Trophoblast cell (in vitro differentiated cells and primary cell): Measurements from ENCODE around the gene OTOG.

Experiments
- DNase-seq, 2 donors: peaks; one replicate each; pipeline ENCODE4 v3.0.0-alpha.2; 2016
- H2AFZ ChIP-seq: 2 replicates; pipeline ENCODE4 v1.6.1; 2013; ENCODE audit warnings: low read length, moderate library complexity, mild to moderate bottlenecking; ENCODE audit not compliant: insufficient read depth, poor library complexity
- H2AK5ac ChIP-seq: 2 replicates; pipeline ENCODE4 v1.6.1; 2013; ENCODE audit warnings: mild to moderate bottlenecking, low read length
- H2BK120ac ChIP-seq: 2 replicates; pipeline ENCODE4 v1.6.1; 2013; ENCODE audit warnings: low read length, mild to moderate bottlenecking, moderate library complexity; ENCODE audit not compliant: insufficient read depth, poor library complexity
- H2BK12ac ChIP-seq: 2 replicates; pipeline ENCODE4 v1.6.1; 2013; ENCODE audit warnings: mild to moderate bottlenecking, low read length, moderate library complexity
- H2BK5ac ChIP-seq: 2 replicates; pipeline ENCODE4 v1.6.1; 2013; ENCODE audit warnings: low read length, low read depth, moderate library complexity, mild to moderate bottlenecking; ENCODE audit not compliant: poor library complexity
- H3K14ac ChIP-seq: 2 replicates; pipeline ENCODE4 v1.6.1; 2013; ENCODE audit warnings: mild to moderate bottlenecking, low read length
- H3K18ac ChIP-seq: 2 replicates; pipeline ENCODE4 v1.6.1; 2013; ENCODE audit warnings: mild to moderate bottlenecking, low read length
- H3K23ac ChIP-seq: 2 replicates; pipeline ENCODE4 v1.6.1; 2013; ENCODE audit warnings: low read length
- H3K27ac ChIP-seq: 2 replicates; pipeline ENCODE4 v1.5.1; 2013; ENCODE audit warnings: low read depth, mild to moderate bottlenecking, inconsistent platforms, low read length, moderate library complexity
- H3K27me3 ChIP-seq: 2 replicates; pipeline ENCODE4 v1.6.1; 2013; ENCODE audit warnings: inconsistent platforms, mild to moderate bottlenecking, low read length, moderate library complexity; ENCODE audit not compliant: insufficient read depth
- H3K36me3 ChIP-seq, 2 experiments: 1 replicate in 1 of 2; 2 replicates in 1 of 2; pipeline ENCODE4 v1.6.1; 2013; ENCODE audit warnings: low read length in 2 of 2, mild to moderate bottlenecking in 2 of 2, moderate library complexity in 1 of 2; ENCODE audit not compliant: insufficient read depth in 2 of 2, control insufficient read depth in 1 of 2
- H3K4ac ChIP-seq: 2 replicates; pipeline ENCODE4 v1.6.1; 2013; ENCODE audit warnings: low read depth, mild to moderate bottlenecking, low read length, moderate library complexity
- H3K4me1 ChIP-seq, 2 experiments: 1 replicate in 1 of 2; 2 replicates in 1 of 2; pipeline ENCODE4 v1.6.1; 2013; ENCODE audit warnings: low read length in 2 of 2, mild to moderate bottlenecking in 2 of 2, moderate library complexity in 1 of 2; ENCODE audit not compliant: insufficient read depth in 2 of 2, control insufficient read depth in 1 of 2
- H3K4me2 ChIP-seq: 2 replicates; pipeline ENCODE4 v1.6.1; 2013; ENCODE audit warnings: inconsistent platforms, mild to moderate bottlenecking, low read length, moderate library complexity
- H3K4me3 ChIP-seq: 2 replicates; pipeline ENCODE4 v1.5.1; 2013; ENCODE audit warnings: mild to moderate bottlenecking, low read depth, low read length, inconsistent platforms
- H3K79me1 ChIP-seq: one replicate; pipeline ENCODE4 v1.6.1; 2013; ENCODE audit warnings: low read length
- H3K79me2 ChIP-seq: 2 replicates; pipeline ENCODE4 v1.6.1; 2013; ENCODE audit warnings: low read length, mild to moderate bottlenecking; ENCODE audit not compliant: control insufficient read depth, insufficient read depth, poor library complexity
- H3K9ac ChIP-seq: 2 replicates; pipeline ENCODE4 v1.6.1; 2013; ENCODE audit warnings: mild to moderate bottlenecking, low read length
- H3K9me3 ChIP-seq: 2 replicates; pipeline ENCODE4 v1.6.1; 2013; ENCODE audit warnings: low read depth, mild to moderate bottlenecking, control low read depth, inconsistent platforms, low read length; ENCODE audit not compliant: insufficient read depth
- H4K12ac ChIP-seq: 2 replicates; pipeline ENCODE4 v1.6.1; 2013; ENCODE audit warnings: low read depth, mild to moderate bottlenecking, low read length, moderate library complexity
- H4K8ac ChIP-seq: 2 replicates; pipeline ENCODE4 v1.6.1; 2013; ENCODE audit warnings: low read depth, mild to moderate bottlenecking, low read length, moderate library complexity
- H4K91ac ChIP-seq: one replicate; pipeline ENCODE4 v1.6.1; 2013; ENCODE audit warnings: low read depth, mild to moderate bottlenecking, low read length, moderate library complexity
- WGBS: extraction: QIAGEN DNeasy Blood & Tissue Kit; methylation state at CpG from one replicate; pipeline ENCODE4 v1.1.7; 2013; ENCODE audit warnings: missing lambda C conversion rate; ENCODE audit not compliant: insufficient read length, insufficient coverage; ENCODE audit errors: extremely low coverage; 5-methylcytosine and 5-hydroxymethylcytosine counted together

OTOG gene

DNA sequence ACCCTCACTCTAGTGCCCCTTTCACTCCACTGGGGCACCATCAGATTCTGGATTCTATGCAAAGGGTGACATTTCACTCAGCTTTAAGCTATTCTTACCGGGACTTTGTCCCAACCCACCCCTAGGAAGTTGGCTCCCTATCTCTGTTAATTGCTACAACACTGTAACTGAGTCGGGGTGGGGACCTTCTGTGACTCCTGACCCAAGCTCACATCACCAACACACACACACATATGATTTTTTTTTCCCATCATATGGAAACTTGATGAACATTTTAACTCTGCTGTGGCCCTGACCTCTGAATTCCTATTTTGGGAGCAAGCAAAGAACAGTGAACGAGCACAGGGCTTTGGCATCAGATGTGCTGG lies 19.4 kb upstream of the OTOG start:
- Histone ChIP-seq H4K8ac (no peak overlapping the region), H3K4me3 (no peak overlapping the region), H4K12ac (no peak overlapping the region), H3K23ac (no peak overlapping the region), H3K27ac (no peak overlapping the region), H3K79me2 (no peaks in the 10 kb centered on the region), H2BK120ac (no peak overlapping the region), H3K36me3 (no peaks in the 10 kb centered on the region), H4K91ac (no peak overlapping the region), H2AFZ (no peak overlapping the region), H2BK5ac (no peak overlapping the region), H3K9ac (no peak overlapping the region), H3K14ac (no peak overlapping the region), H3K4me2 (no peak overlapping the region), H3K18ac (no peak overlapping the region), H3K27me3 (no peaks in the 10 kb centered on the region), H3K79me1 (no peaks in the 10 kb centered on the region), H3K4ac (no peak overlapping the region), H2AK5ac (no peak overlapping the region), H2BK12ac (no peak overlapping the region), H3K9me3 (peaks cover 2% of the 10 kb centered on the region), H3K4me1 (no peaks in the 10 kb centered on the region)
- no peak for DNase-seq
- WGBS = no CpG with 5 or more reads among the region's 3 CpGs

DNA sequence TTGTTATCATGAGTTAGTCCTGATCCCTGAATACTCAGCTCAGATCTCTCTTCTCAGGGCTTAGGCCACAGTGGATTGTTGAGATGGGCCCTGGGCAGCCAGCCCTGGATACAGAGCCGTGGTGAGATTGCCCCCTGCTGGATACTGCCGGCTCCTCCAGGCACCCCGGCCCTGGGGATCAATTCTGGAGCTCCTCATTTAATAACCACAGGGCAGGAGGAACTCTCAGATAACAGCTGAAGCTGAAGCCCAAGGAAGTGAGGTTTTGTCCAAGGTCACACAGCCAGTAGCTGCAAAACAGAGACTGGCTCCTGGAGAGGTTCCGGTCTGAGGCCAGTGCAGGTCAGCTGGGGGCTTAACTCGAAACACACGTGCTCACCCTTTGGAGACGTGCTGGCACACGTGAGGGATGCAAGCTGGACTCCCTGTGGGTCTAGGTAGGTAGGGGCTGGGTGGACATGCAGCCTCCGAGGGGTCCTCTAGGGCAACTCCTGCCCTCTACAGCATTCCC lies 18.8 kb upstream of the OTOG start:
- no CpG with 5 or more reads among the region's 9 CpGs for WGBS
- Histone ChIP-seq H2AFZ (no peak overlapping the region), H3K9me3 (peaks cover 2% of the 10 kb centered on the region), H3K4me1 (no peaks in the 10 kb centered on the region), H2BK5ac (no peak overlapping the region), H3K27me3 (no peaks in the 10 kb centered on the region), H3K27ac (no peak overlapping the region), H3K79me2 (no peaks in the 10 kb centered on the region), H3K18ac (no peak overlapping the region), H4K91ac (no peak overlapping the region), H2BK12ac (no peak overlapping the region), H3K4me2 (no peak overlapping the region), H3K36me3 (no peaks in the 10 kb centered on the region), H3K23ac (no peak overlapping the region), H4K12ac (no peak overlapping the region), H4K8ac (no peak overlapping the region), H2AK5ac (no peak overlapping the region), H3K9ac (peak overlapping the region; percentile 37), H3K14ac (no peak overlapping the region), H3K79me1 (no peaks in the 10 kb centered on the region), H3K4me3 (no peak overlapping the region), H2BK120ac (no peak overlapping the region), H3K4ac (no peak overlapping the region)
- peak; percentile 24 to 62 for DNase-seq

DNA sequence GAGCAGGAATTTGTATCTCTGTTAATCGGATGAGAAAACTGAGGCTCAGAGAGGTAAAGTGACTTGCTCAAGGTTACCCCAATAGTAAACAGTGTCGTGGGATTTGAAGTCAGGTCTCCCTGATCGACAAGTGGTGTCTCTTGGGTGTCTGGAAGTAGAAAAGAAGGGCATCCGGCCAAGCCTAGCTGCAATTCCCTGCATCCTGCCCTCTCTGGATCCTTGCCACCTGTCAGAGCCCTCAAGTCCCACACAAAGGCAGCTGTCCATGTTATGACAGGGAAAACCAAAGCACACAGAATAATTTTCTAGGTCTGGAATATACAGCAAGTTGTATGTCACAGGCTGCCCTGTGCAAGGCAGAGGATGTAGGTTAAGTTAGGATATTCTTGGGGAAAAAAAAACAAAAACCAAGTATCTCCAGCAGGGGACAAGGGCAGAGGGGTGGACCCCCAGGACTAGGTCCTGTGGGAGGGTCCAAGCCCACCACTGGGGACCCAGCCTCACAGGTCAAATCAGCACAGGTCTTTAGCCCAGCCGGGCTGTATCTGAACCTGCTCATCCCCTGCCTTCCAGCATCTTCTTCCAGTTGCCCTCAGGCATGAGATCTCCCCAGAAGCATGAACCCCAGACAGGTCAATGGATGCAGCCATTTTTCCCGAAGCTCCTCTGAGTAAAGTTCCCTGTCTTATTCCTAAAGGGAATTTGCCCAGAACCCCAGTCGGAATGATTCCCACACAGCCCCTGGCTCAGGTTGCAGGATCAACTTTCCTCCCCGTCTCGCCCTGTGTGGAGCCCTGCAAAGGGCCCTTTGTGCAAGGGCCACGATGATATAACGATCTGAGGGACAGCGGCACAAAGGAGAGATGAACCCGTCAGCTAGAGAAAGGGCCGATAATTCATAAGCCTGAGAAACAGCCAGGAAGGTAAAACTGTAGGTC lies 17.9 kb upstream of the OTOG start:
- H2AK5ac ChIP-seq = no peak overlapping the region

DNA sequence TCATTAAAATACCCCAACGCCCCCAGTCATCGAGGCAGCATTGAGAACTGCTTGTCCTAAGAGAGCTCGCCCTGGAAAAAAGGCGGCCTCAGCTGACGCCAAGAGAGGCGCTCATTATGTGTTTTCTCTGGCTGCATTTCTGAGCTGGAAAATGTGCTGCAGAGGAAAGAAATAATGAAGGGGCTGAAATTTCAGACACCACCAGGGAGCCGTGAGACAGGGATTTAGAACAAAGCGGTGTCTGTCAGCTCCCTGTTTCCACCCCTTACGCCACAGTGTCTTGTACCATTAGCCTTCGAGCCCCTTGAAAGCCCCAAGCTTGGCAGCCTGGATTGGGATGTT lies 17.2 kb upstream of the OTOG start:
- no peak overlapping the region for H4K91ac ChIP-seq
- H3K79me1 ChIP-seq = no peaks in the 10 kb centered on the region
- H2AFZ ChIP-seq = no peak overlapping the region
- DNase-seq = no peak
- no peak overlapping the region for H3K27ac ChIP-seq
- H3K4me1 ChIP-seq = no peaks in the 10 kb centered on the region
- no CpG with 5 or more reads among the region's 10 CpGs for WGBS
- H3K4me2 ChIP-seq = no peak overlapping the region
- H3K23ac ChIP-seq = no peak overlapping the region
- no peak overlapping the region for H3K18ac ChIP-seq
- no peak overlapping the region for H3K9ac ChIP-seq
- no peak overlapping the region for H3K4ac ChIP-seq
- H3K79me2 ChIP-seq = no peaks in the 10 kb centered on the region
- no peak overlapping the region for H4K8ac ChIP-seq
- H2BK12ac ChIP-seq = no peak overlapping the region
- no peaks in the 10 kb centered on the region for H3K27me3 ChIP-seq
- no peak overlapping the region for H2AK5ac ChIP-seq
- no peaks in the 10 kb centered on the region for H3K36me3 ChIP-seq
- H2BK5ac ChIP-seq = no peak overlapping the region
- H3K9me3 ChIP-seq = peaks cover 2% of the 10 kb centered on the region
- H2BK120ac ChIP-seq = no peak overlapping the region
- H3K14ac ChIP-seq = no peak overlapping the region
- H4K12ac ChIP-seq = no peak overlapping the region
- H3K4me3 ChIP-seq = no peak overlapping the region

More for the DNA sequence above, 17.9 kb upstream of the OTOG start:
- Histone ChIP-seq H2AFZ (no peak overlapping the region), H3K9me3 (peaks cover 2% of the 10 kb centered on the region), H3K79me1 (no peaks in the 10 kb centered on the region), H4K12ac (no peak overlapping the region), H3K9ac (no peak overlapping the region), H3K36me3 (no peaks in the 10 kb centered on the region), H3K27ac (no peak overlapping the region), H3K23ac (no peak overlapping the region), H3K4me1 (no peaks in the 10 kb centered on the region), H3K4me3 (no peak overlapping the region), H2BK120ac (no peak overlapping the region), H3K14ac (no peak overlapping the region), H2BK5ac (no peak overlapping the region), H2BK12ac (no peak overlapping the region), H3K4me2 (no peak overlapping the region), H3K18ac (no peak overlapping the region), H3K27me3 (no peaks in the 10 kb centered on the region), H3K4ac (no peak overlapping the region), H3K79me2 (no peaks in the 10 kb centered on the region), H4K91ac (no peak overlapping the region), H4K8ac (no peak overlapping the region)
- no CpG with 5 or more reads among the region's 14 CpGs for WGBS
- DNase-seq = no peak
